SK-N-MC (cell line): ENCODE results near the gene PSG11.
"Not testable (repeated sequence)": the region's sequence is repeated elsewhere in the genome, so short reads cannot be mapped to it uniquely, and the experiment has no call there.

Experiments
- EZH2 ChIP-seq: fragments of 200-600 bp; sonication (generic); IDR thresholded peaks from one replicate; pipeline ENCODE4 v1.6.1; 2017; ENCODE audit warnings: antibody characterized with exemption
- POLR2AphosphoS5 ChIP-seq: IDR thresholded peaks from 2 replicates; pipeline ENCODE4 v1.6.1; 2012; ENCODE audit warnings: mild to moderate bottlenecking, low read depth, low read length, borderline replicate concordance

DNA sequence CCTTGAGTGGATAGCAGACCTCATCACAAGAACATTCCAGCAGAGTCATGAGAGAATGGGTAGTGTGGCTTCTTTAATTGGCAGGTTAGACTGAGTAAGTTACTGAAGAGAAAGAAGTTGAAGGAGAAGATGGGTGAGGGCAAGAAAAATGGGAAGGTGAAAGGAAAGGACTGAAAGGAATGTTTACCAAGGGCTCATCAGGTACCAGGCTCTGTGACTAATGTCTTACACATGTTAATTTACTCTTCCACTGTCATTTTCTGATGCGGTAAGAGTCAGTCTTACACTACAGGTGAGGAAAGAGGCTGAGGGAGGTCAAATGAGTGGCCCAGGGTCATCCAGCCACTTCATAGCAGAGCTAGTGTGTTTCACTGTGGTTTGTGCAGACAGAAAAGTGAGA, 22.6 kb downstream of the PSG11 start:
- TF ChIP-seq POLR2AphosphoS5, EZH2: not testable (repeated sequence)
